ENCODE results near the gene KCNMB1.

Gene KCNMB1

GRCh38 chr5:170375283-170375682 lies 13.9 kb downstream of the KCNMB1 start:
- no peak for DNase-seq

- DNase-seq = no peak
Observed at GRCh38 chr5:170372971-170373370, 16.2 kb downstream of the KCNMB1 start.

GRCh38 chr5:170368586-170368985 lies 20.6 kb downstream of the KCNMB1 start:
- no peak for DNase-seq

- DNase-seq = no peak
Observed at GRCh38 chr5:170366276-170366675, 22.9 kb downstream of the KCNMB1 start.

GRCh38 chr5:170365831-170366230 lies 23.3 kb downstream of the KCNMB1 start:
- DNase-seq = no peak

GRCh38 chr5:170365011-170365410 lies 24.2 kb downstream of the KCNMB1 start:
- DNase-seq = no peak

GRCh38 chr5:170363671-170364070 lies 25.5 kb downstream of the KCNMB1 start:
- no peak for DNase-seq

GRCh38 chr5:170362656-170363055 lies 26.5 kb downstream of the KCNMB1 start:
- DNase-seq = no peak

- DNase-seq = no peak
Observed at GRCh38 chr5:170362102-170362501, 27.1 kb downstream of the KCNMB1 start.

GRCh38 chr5:170361616-170362015 lies 27.6 kb downstream of the KCNMB1 start:
- no peak for DNase-seq

- DNase-seq = no peak
Observed at GRCh38 chr5:170361116-170361515, 28.1 kb downstream of the KCNMB1 start.

- DNase-seq = no peak
Observed at GRCh38 chr5:170360709-170361108, 28.5 kb downstream of the KCNMB1 start.

GRCh38 chr5:170357955-170358444 lies 31.2 kb downstream of the KCNMB1 start:
- DNase-seq = no peak

GRCh38 chr5:170355601-170356098 lies 33.5 kb downstream of the KCNMB1 start:
- no peak for DNase-seq

- no peak for DNase-seq
Observed at GRCh38 chr5:170353961-170354360, 35.2 kb downstream of the KCNMB1 start.

GRCh38 chr5:170353011-170353761 lies 36.0 kb downstream of the KCNMB1 start:
- DNase-seq = no peak

GRCh38 chr5:170348137-170348633 lies 41.0 kb downstream of the KCNMB1 start:
- DNase-seq = no peak

- no peak for DNase-seq
Observed at GRCh38 chr5:170347022-170347567, 42.1 kb downstream of the KCNMB1 start.

GRCh38 chr5:170345971-170346370 lies 43.2 kb downstream of the KCNMB1 start:
- no peak for DNase-seq

- no peak for DNase-seq
Observed at GRCh38 chr5:170343177-170343576, 46.0 kb downstream of the KCNMB1 start.

GRCh38 chr5:170342153-170342725 lies 46.9 kb downstream of the KCNMB1 start:
- DNase-seq = no peak

GRCh38 chr5:170341545-170341944 lies 47.6 kb downstream of the KCNMB1 start:
- no peak for DNase-seq

- DNase-seq = no peak
Observed at GRCh38 chr5:170339780-170340167, 49.4 kb downstream of the KCNMB1 start.
